ENCODE data around the gene SCARB1.

SCARB1 gene

DNA sequence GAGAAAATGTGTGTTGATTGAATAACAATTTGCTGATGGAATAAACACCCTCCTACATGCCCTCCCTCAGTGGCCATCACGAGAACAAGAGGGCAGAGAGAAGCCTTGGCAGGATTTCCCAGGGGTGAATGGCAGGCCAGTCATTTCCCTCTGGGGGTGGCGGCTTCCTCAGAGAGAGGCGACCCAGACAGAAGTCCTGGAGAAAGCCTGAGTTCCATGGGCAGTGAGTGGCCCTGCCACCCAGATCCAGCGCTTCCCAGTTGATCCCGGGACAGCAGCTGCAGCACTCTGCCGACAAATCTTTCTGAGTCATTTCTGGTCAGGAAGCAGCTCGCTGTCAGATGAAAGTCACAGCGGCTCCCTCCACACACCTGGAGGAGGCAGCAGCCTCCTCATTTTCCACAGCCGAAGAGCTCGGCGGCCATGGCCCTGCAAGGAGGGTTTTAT is 123.0 kb downstream of the SCARB1 start:
- DNase-seq = no peak

DNA sequence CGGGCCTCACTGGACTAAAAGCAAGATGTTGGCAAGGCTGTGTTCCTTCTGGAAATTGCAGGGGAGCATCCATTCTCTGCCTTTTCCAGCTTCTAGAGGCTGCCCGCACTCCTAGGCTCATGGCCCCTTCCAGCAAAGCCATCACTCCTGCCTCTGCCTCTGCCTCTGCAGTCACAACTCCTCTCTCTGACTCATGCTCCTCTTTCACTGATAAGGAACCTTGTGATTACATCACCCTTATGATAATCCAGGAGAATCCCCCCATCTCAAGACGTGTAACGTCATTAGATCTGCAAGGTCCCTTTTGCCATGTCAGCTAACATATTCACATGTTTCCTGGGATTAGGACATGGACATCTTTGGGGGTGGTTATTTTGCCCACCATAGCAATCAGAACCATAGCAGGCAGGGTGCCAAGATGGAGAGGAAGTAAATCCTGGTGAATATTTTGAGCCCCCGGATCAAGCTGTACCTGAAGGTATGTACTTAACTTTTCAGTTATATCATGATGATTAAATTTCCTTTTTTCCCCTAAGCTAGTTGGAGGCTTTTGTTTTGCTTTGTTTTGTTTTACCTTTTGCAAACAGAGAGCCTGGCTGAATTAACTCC is 123.6 kb downstream of the SCARB1 start:
- no peak for DNase-seq

DNA sequence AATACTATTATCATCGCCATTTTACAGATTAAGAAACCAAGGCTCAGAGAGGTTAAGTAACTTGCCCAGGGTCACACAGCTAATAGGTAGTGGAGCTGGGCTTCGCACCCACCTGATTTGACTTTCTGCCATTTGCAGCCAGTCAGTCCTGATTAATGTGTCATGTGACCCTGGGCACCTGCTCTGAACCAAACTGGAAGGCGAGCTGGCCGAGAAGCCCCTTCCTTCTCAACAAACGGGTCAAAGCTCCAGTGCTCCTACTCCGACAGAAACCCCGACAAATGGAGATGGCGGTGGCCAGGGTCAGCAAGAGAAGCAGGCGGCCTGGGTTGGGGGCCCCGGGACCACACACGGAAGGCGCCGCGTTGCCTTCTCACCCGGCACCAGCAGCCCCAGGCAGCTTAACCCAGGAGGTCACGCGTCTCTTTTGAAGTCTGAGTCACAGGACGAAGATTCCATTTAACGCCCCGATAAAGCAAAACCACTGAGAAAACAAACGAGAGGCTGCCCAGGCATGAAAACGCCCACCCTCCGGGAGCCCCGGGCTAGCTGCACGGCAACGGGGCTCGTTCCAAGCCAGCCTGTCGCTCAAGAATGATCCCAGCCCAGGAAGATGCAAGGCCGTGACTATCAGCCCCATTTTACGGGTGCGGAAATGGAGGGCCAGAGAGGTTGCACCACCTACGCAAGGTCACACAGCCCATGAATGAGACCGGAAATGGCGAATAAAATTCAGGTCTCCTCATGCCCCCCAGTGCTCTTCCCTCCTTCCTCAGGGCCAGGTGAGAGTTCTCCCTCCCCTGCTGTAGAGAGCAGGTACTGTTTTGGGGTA is 124.8 kb downstream of the SCARB1 start:
- no peak for DNase-seq

DNA sequence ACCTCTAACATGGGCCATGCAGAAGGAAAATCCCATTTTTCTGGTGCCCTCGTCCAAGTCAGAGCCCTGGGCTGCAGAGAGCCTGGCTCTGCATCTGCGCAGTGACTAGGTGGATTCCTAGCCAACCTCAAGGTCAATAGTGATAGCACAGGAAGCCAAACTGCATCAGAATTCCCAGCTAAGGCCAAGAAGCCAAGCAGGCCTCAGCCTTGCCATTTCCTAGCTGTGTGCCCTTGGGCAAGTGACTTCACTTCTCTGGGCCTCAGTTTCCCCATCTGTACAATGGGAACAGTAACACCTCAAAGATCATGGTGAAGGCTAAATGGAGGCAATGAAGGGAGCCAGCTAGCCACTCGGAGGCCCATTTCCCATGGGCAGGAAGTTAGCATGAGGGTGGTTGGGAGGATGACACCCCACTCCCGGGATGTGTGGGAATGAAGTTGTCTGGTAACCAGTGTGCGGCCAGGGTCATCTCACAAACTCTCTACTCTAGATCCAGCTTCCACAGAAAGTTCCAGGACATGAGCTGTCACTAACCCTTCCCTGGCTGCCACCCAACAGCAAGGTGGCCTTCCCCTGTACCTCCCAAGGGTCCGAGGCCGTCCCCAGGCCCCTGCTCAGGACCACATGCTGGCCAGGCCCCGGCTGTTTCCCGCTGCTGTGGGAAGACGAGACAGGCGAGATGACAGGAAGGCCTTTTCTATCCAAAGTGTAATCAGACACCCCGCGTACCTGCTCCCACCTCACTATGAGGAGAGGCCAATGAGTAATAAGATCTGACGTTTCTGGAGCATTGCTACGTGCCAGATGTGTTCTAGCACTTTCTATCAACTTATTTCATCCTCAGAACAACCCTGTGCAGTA is 125.7 kb downstream of the SCARB1 start:
- DNase-seq = no peak

DNA sequence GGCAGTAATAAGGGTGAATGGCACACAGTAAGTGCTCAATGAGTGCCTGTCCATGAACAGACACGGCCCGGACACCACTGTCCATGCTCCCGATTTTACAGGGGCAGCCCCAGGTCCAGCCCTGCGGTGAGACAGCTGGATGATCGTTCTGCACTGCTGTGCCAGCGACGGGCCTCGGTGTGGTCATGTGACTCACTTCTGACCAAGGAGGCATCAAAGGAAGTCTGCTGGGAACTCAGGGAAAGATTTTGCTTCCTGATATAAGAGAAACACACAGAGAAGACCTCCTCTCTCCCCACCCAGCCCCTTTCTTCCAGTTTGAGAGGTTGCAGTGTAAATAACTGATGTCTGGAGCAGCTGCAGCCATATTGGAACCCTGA is 126.6 kb downstream of the SCARB1 start:
- DNase-seq = no peak

DNA sequence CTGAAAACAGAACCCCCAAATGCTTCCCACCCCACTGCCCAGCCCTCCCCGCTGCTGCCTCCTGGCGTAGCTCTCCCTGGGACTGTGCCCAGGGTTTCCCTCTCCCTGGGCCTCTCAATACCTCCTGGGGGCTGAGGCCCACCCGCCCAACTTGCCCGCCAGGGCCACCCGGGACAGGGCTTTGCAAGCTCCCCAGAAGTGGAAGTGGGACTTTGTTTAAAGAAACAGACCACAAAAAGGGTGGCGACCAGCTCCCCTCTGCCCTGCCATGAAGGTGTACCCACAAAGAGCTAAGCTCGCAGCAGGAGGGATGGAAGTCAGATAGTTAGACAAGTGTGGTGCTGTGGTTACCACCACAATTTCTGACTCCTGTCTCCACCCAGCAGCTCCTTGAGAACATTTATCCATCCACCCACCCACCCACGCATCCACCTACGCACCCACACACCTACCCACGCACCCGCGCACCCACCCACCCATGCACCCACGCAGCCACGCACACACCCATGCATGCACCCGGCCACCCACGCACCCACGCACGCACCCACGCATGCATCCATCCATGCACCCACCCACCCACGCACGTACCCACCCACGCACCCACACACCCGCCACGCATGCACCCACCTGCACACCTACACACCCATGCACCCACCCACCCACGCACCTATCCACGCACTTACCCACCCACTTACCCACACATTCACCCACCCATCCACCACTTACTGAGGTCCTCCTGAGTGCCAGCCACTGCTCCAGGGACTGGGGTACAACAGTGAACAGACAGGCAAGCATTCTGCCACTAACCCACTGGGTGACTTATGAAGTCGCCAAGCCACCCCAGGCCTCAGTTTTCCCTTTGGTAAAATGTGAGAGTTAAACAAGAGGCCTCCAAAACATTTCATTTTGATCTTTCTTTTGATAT is 127.3 kb downstream of the SCARB1 start:
- no peak for DNase-seq

DNA sequence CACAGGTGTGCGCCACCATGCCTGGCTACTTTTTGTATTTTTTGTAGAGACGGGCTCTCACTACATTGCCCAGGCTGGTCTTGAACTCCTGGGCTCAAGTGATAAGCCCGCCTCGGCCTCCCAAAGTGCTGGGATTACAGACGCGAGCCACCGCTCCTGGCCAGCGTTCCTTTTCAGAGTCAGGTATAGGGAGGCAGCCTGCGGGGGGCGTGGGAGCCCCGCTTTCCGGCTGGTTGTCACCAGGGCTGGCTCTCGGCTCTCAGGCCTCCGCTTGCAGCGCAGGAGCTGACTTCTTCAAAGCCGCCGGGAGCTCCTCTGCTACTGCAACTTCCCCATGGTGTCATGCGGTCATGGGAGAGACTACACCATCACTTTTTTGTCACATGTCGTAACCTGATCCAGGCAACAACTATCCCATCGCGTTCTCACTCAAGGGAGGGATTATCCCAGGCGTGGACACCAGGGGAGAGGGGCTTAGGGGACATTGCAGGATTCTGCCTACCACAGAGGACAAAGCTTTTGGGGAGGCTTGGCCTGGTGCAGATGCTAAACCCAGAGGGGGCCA is 129.4 kb downstream of the SCARB1 start:
- DNase-seq = no peak

DNA sequence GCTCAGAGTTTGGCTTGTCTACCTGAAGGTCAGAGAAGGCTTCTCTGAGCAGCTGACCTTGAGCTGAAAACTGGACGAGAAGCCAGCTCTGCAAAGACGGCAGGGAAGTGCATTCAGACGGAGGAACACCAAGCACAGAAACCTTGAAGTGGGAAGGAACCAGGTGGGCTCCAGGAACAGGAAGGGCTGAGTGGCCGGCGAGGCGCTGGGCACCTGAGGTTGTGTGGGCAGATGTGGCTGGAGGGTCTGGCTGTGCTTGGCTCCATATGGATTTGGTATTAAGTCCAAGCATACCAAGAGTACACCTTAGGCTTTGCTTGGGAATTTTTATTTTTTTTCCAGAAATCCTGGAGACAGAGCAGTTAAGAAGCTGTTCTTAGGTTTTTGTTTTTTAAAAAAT is 130.6 kb downstream of the SCARB1 start:
- DNase-seq = no peak

DNA sequence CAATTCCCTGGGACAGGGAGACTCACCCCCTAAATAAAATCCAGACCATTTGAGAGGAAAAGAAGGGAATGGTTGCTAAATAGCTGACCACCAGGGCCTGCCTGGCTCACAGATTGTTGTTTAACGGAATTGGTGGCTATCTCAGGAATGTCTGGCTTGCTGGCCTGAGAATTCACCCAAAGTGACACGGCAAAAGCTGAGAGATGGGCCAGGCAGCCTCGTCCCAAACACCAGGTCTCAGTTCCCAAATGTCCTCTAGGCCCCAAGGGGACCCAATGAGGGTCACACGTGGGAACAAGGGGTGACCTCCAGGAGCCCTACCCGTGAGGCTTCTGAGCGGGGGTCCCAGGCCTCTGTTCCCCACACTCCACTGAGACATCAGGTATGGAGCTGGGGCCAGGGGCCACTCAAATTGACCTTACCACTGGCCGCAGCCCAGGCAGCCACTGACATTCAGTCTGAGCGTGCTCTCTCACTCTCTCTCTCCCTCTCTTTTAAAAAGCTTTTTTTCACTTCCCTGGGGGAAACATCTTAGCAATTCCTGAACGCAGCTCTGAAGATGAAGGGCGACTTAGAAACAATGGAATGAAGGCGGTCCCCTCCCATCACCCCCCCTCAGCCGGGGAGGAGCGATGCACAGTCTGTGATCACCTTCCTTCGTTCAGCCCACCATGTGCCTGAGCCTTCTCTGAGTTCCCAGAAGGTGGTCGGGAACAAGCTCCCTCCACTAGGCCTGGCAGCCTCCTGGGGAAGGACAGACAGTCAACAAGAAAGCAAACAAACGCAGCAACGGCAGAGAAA is 131.2 kb downstream of the SCARB1 start:
- no peak for DNase-seq

DNA sequence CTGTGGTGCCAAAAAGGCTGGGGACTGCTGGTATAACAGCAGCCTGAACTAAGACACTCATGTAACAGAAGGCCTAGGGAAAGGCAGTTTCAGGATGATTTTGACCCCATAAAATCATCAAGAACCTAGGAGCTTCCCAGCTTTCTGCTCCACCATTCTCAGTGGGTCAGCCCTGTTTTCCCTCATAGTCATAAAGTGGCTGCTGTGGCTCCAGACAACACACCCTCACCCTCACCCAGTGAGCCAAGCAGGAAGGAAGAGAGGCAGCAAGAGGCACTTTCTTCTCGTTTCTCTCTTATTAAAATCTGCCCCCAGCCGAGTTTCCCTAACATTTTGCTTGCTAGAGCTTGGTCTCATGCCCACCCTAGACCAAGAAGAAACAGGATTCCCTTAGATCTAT is 131.8 kb downstream of the SCARB1 start:
- no peak for DNase-seq

DNA sequence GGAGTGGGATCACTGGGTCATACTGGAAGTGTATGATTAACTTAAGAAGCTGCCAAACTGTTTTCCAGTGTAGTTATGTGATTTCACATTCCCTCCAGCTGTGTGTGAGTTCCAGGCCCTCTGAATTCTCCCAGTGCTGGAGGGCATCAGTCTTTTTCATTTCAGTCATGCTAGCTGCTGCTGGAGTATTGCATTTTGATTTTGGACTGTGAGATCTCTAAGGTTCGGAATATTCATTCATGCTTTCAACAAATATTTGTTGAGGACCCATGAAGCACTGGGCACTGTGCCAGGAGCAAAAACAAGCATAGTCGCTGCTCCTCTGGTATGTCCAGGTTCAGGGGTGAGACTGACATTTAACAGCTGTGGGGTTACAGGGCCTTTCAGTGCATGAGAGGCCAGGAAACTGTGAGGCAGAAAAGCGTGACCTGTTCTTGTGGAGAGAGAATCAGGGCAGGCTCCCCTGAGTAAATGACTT is 133.2 kb downstream of the SCARB1 start:
- DNase-seq = no peak

DNA sequence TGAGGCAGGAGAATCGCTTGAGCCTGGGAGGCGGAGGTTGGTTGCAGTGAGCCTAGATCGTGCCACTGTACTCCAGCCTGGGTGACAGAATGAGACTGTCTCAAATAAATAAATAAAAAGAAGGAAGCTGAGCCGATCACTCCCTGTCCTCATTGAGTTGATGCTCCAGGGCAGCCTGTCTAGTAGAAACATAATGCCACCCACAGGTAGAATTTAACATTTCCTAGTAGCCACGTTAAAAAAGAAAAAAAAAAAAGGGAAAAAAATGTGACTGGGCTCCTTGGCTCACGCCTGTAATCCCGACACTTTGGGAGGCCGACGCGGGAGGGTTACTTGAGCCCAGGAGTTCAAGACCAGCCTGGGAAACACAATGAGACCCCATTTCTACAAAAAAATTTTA is 135.7 kb downstream of the SCARB1 start:
- DNase-seq = no peak

DNA sequence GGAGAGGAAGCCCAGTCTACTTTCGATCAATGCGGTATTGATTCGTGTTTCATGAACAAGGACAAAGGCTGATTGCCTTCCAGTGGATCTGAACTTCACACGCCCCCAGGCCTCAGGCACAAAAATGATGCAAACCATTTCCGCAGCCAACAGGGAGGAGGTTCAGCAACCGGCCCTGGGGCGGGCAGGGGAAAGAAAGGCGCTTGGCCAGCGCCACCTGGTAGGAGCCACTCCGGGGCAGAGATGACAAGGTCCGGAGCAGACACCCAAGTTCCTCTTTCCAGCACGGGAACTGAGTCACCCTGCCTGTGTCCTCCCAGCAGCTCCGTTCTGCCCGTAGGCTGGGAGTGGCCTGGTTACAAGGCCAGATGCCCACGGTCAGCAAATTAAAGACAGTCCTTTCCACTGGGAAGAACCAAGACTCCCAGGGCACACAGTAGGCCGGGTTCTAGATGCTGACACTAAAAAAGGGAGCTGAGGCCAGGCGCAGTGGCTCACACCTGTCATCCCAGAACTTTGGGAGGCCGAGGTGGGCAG is 136.3 kb downstream of the SCARB1 start:
- no peak for DNase-seq
